ENCODE measurements around the gene U2AF2.

DNA sequence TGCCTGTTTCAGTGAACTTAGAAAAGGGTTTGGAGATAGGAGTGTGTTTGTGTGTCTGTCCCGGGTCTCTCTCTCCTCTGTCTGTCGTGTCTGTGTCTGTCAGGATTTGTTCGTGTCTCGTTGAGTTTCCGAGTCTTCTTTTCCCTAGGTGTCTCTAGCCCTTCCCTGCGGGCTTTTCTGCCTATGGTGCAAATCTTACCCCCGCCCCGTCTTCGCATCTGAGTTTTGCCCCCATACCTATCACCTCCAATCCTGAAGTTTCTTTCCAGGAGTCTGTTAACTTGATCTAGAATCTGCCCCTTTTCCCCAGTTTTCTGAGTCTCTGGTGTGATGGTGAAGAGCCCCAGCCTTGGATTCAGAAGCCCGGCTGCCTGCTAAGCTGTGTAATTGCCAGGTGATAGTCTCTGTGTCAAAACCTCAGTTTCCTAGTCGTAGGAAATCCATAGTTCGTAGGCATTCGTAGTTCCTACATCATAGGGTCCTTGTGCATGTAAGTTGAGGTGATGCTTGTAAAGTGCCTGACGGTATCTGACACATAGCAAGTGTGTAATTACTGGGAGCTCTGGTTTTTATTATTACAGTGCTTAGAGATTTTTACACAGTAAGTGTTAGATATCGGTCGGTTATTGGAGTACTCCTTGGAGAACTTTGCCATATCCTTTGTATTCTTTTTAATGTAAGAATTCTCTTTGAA is 21.0 kb downstream of the U2AF2 start:
- TF ChIP-seq, protein P1, sequence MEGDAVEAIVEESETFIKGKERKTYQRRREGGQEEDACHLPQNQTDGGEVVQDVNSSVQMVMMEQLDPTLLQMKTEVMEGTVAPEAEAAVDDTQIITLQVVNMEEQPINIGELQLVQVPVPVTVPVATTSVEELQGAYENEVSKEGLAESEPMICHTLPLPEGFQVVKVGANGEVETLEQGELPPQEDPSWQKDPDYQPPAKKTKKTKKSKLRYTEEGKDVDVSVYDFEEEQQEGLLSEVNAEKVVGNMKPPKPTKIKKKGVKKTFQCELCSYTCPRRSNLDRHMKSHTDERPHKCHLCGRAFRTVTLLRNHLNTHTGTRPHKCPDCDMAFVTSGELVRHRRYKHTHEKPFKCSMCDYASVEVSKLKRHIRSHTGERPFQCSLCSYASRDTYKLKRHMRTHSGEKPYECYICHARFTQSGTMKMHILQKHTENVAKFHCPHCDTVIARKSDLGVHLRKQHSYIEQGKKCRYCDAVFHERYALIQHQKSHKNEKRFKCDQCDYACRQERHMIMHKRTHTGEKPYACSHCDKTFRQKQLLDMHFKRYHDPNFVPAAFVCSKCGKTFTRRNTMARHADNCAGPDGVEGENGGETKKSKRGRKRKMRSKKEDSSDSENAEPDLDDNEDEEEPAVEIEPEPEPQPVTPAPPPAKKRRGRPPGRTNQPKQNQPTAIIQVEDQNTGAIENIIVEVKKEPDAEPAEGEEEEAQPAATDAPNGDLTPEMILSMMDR (IDR thresholded peaks at IDR 0.05) = no peak
- no peak for TF ChIP-seq POLR2A (IDR thresholded peaks at IDR 0.05)
